ENCODE measurements around the gene IFNGR1.

GRCh38 chr6:137192821-137193220, 26.4 kb downstream of the IFNGR1 start:
- no peak for TF ChIP-seq CTCF (IDR thresholded peaks at IDR 0.05)
- TF ChIP-seq POLR2A (IDR thresholded peaks at IDR 0.05), result no peak

Measured in right lobe of liver (tissue), 4 donors.